Measurements from ENCODE around the gene TMEM88. TPM values are rescaled to one million over a fixed set of nuclear protein-coding genes. Genes with fewer than 3 reads are reported as not detected.

Gene TMEM88
- total and polyA plus RNA-seq, 2 of the 4 experiments (the other 2 are of a cell fraction), result 2.1 TPM; not detected in 1

DNA sequence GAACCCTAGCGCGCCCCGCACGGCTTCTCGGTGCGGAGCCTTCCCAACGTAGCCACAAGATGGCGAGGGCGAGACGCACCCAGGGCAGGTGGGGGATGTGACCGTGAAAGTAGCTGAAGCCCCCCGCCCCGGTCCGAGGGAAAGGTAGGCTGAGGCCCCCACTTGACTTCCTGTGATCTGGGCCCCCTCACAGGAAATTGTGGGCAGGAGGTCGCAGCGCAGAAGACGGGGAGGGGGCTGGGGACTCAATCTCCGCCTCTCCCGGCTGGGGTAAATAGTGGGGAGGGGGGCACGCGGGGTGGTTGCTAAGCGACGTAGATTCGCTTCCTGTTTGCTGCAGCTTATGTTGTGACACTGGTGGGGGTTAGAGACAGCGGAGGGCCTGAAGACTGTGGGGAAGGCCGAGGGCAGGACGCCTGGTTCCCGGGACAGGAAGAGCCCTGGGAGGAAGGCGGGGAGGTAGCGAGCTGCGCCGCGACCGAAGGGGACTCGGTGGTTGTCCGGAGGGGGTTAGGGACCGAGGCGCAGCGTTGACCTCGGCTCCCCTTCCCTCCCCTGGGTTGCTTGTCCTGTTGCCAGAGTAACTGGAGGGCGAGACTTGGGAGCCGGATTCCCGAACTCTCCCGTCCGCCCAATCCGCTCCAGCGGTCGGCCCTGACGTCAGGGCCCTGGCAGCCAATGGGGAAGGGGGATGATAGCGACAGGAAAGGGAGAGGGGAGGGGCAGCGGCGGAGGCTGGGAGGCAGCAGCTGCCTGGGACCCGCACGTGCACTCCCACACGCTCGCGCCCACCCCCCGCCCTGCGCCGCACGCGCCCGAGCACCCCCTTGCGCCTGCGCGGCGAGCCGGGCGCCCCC is 19.7 kb upstream of the TMEM88 start (continued):
- no peak for TF ChIP-seq ELK1 (IDR thresholded peaks at IDR 0.05; ENCODE audit: borderline replicate concordance, low read depth, low read length)
- TF ChIP-seq MXI1 (IDR thresholded peaks at IDR 0.05; ENCODE audit: borderline replicate concordance, low read depth, low read length), result peak; percentile 79; the same call in 1 of the 2 replicates
- TF ChIP-seq RFX5 (IDR thresholded peaks at IDR 0.05; ENCODE audit: low read depth, low read length), result peak; percentile 60; the same call in 1 of the 2 replicates
- TF ChIP-seq CHD1 (IDR thresholded peaks at IDR 0.05; ENCODE audit: low read depth, low read length), result peak; percentile 72; the same call in 1 of the 2 replicates

All from IMR-90 (cell line).